OCI-LY7 (cell line): ENCODE data around the gene CDKN2A. TPM values are rescaled to one million over a fixed set of nuclear protein-coding genes. Genes with fewer than 3 reads are reported as not detected.

Source experiments
- BruUV-seq: library from RNA; stranded (reverse); fragments of 400-500 nt; replicated peaks from 2 replicates; lab custom pipeline; 2021; lab: Mats Ljungman, UMichigan
- CTCF ChIA-PET: fragments of 300-600 bp; sonication (Branson Sonifier 250); formaldehyde crosslinking; loops from one replicate; lab custom pipeline; 2022; ENCODE audit warnings: antibody characterized with exemption; ENCODE audit not compliant: unreplicated experiment; lab: Charles Lee
- POLR2A ChIA-PET: fragments of 300-600 bp; sonication (Branson Sonifier 250); formaldehyde crosslinking; loops from one replicate; lab custom pipeline; 2022; ENCODE audit warnings: antibody characterized with exemption; lab: Charles Lee
- DNase-seq: peaks from one replicate; pipeline ENCODE4 v3.0.0-alpha.2; 2015; ENCODE audit warnings: low spot score
- H2AFZ ChIP-seq: fragments of 200-600 bp; sonication (generic), shearing (Covaris generic); 2 replicates; pipeline ENCODE4 v1.6.1; 2014; ENCODE audit warnings: mild to moderate bottlenecking, antibody characterized with exemption, low read length, moderate library complexity
- H3K27ac ChIP-seq: fragments of 200-600 bp; sonication (generic); 2 replicates; pipeline ENCODE4 v1.5.1; 2014; ENCODE audit warnings: mixed run types, low read depth, mild to moderate bottlenecking, moderate library complexity, low read length, inconsistent platforms; ENCODE audit not compliant: poor library complexity, severe bottlenecking
- H3K36me3 ChIP-seq: fragments of 200-600 bp; sonication (generic); 2 replicates; pipeline ENCODE4 v1.6.1; 2014; ENCODE audit warnings: mild to moderate bottlenecking, antibody characterized with exemption, low read length, moderate library complexity, mixed read lengths; ENCODE audit not compliant: insufficient read depth
- H3K4me1 ChIP-seq: fragments of 200-600 bp; sonication (generic); 2 replicates; pipeline ENCODE4 v1.5.1; 2014; ENCODE audit warnings: mild to moderate bottlenecking, low read length; ENCODE audit not compliant: insufficient read depth, poor library complexity, severe bottlenecking
- H3K4me2 ChIP-seq: fragments of 200-600 bp; sonication (generic); 2 replicates; pipeline ENCODE4 v1.6.1; 2014; ENCODE audit warnings: mild to moderate bottlenecking, low read length
- H3K4me3 ChIP-seq: fragments of 200-600 bp; sonication (generic); 2 replicates; pipeline ENCODE4 v1.5.1; 2014; ENCODE audit warnings: mild to moderate bottlenecking, low read depth, low read length; ENCODE audit not compliant: poor library complexity, severe bottlenecking
- H3K79me2 ChIP-seq: fragments of 200-600 bp; sonication (generic); 2 replicates; pipeline ENCODE4 v1.6.1; 2016; ENCODE audit warnings: low read depth, mild to moderate bottlenecking, low read length, moderate library complexity, mixed read lengths; ENCODE audit not compliant: insufficient read depth
- H3K9me2 ChIP-seq: fragments of 200-600 bp; sonication (generic); 2 replicates; pipeline ENCODE4 v1.6.1; 2016; ENCODE audit warnings: mild to moderate bottlenecking, low read length, mixed read lengths; ENCODE audit not compliant: insufficient read depth
- H3K9me3 ChIP-seq: fragments of 200-600 bp; sonication (generic); 2 replicates; pipeline ENCODE4 v1.6.1; 2014; ENCODE audit warnings: mild to moderate bottlenecking, mixed run types, low read length, mixed read lengths
- H4K20me1 ChIP-seq: fragments of 200-600 bp; sonication (generic); 2 replicates; pipeline ENCODE4 v1.6.1; 2014; ENCODE audit warnings: mild to moderate bottlenecking, antibody characterized with exemption, low read length, moderate library complexity, mixed read lengths; ENCODE audit not compliant: insufficient read depth
- EZH2phosphoT487 ChIP-seq: fragments of 200-600 bp; sonication (generic); IDR thresholded peaks from 2 replicates; pipeline ENCODE4 v1.6.1; 2018; ENCODE audit warnings: low read depth, borderline replicate concordance, mild to moderate bottlenecking, mixed run types, antibody characterized with exemption, low read length, moderate library complexity, mixed read lengths
- intact Hi-C: fragments of 100-400 bp; cut with micrococcal nuclease; formaldehyde crosslinking; loops from one replicate; pipeline ENCODE4 v1.10.0; 2022; ENCODE audit not compliant: unreplicated experiment
- total RNA-seq, 2 experiments: library from RNA; depleted of rRNA in 1 of 2; stranded (reverse); fragments of >200 nt in 1 of 2; shearing (Covaris generic) in 1 of 2; gene quantifications; 2 replicates each; pipeline ENCODE4 v1.2.3, GENCODE V29; 2014 to 2022
- TF ChIP-seq, protein P1 (sequence below): fragments of 200-600 bp; sonication (generic); conservative IDR thresholded peaks from 2 replicates; pipeline ENCODE4 v1.5.1; 2014; ENCODE audit warnings: mild to moderate bottlenecking, antibody characterized with exemption, low read length, moderate library complexity, mixed read lengths

Gene CDKN2A
- total RNA-seq, 2 experiments from 2014 or later = 145 to 216 TPM

DNA sequence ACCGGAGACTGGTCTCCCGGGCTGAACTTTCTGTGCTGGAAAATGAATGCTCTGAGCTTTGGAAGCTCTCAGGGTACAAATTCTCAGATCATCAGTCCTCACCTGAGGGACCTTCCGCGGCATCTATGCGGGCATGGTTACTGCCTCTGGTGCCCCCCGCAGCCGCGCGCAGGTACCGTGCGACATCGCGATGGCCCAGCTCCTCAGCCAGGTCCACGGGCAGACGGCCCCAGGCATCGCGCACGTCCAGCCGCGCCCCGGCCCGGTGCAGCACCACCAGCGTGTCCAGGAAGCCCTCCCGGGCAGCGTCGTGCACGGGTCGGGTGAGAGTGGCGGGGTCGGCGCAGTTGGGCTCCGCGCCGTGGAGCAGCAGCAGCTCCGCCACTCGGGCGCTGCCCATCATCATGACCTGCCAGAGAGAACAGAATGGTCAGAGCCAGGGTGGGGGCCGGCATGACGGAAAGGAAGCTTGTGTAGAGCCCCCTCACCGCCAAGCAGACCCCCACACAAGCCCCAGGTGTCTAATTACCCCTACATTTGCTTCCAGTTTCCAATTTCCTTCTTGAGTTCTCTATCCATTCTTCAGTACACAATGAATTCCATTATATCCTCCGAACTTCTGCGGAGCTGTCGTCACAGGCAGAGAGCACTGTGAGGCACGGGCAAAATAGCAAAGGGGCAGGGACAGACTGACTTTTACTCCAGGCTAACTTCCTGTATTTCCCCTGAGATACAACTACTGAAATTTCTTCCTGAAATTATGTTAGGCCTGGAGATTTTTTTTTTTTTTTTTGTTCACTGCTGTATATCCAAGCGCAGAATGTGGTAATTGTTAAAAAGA is 23.2 kb downstream of the CDKN2A start:
- ChIA-PET CTCF (no interaction called here), POLR2A (interaction anchor here (0.6 to 1.6 kb wide), 6 partner anchors 14 to 134 kb away, joined by 3 to 7 read pairs (median 4); partner anchors contain the start of genes CDKN2A and CDKN2B-AS1)
- Histone ChIP-seq H3K9me3 (no peaks in the 10 kb centered on the region; the same call in 1 of the 2 replicates), H3K4me3 (no peak overlapping the region), H3K36me3 (peaks cover 84% of the 10 kb centered on the region), H3K27ac (no peak overlapping the region), H2AFZ (no peak overlapping the region), H3K79me2 (peaks cover 40% of the 10 kb centered on the region), H4K20me1 (no peaks in the 10 kb centered on the region; the same call in 1 of the 2 replicates), H3K4me1 (peaks cover 13% of the 10 kb centered on the region), H3K4me2 (no peak overlapping the region), H3K9me2 (no peaks in the 10 kb centered on the region)
- intact Hi-C loops = no loop called here
- no TSS peak for BruUV-seq
- DNase-seq = no peak
- TF ChIP-seq, protein P1, sequence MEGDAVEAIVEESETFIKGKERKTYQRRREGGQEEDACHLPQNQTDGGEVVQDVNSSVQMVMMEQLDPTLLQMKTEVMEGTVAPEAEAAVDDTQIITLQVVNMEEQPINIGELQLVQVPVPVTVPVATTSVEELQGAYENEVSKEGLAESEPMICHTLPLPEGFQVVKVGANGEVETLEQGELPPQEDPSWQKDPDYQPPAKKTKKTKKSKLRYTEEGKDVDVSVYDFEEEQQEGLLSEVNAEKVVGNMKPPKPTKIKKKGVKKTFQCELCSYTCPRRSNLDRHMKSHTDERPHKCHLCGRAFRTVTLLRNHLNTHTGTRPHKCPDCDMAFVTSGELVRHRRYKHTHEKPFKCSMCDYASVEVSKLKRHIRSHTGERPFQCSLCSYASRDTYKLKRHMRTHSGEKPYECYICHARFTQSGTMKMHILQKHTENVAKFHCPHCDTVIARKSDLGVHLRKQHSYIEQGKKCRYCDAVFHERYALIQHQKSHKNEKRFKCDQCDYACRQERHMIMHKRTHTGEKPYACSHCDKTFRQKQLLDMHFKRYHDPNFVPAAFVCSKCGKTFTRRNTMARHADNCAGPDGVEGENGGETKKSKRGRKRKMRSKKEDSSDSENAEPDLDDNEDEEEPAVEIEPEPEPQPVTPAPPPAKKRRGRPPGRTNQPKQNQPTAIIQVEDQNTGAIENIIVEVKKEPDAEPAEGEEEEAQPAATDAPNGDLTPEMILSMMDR = no peak
- TF ChIP-seq EZH2phosphoT487 = no peak

DNA sequence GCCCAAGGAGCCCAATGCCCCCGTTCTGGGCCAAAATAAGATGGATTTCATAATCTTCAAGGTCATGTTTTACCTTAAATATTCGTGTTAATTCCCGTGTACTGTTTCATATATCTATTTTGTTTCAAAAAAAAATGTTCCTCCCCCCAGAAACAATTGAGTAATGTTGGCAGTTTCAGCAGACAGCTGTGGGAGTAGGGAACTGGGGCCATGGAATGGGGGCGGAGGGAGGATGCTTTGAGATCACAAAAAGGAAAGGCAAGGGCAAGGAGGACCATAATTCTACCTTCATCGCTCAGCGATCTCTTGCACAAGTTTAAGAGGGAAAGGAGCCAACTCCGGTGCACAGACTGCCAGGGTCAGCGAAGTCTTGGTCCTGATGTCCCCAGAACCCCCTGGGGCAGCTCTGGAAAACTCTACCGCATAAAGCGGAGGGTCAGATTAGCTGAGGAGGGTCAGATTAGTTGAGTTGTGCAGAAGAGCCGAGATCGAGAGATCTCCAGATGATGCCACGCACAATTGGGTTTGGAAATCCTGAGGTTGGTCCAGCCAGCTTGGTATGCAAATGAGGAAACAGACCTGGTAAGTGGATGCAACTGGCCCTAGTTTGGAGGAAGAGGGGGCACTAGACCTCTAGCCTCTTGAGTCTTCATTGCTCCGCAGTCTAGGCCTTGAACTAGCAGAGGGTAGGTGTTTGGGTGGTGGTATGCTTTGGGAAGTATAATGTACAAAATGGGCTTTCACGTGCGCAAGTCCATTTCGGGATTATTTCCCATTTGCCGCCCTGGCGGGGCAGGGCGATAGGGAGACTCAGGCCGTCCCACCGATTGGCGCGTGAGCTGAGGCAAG is 24.0 kb downstream of the CDKN2A start:
- Histone ChIP-seq H3K4me1 (peaks cover 13% of the 10 kb centered on the region), H3K9me3 (no peaks in the 10 kb centered on the region), H4K20me1 (no peaks in the 10 kb centered on the region; the same call in 1 of the 2 replicates), H3K4me3 (no peak overlapping the region), H3K9me2 (no peaks in the 10 kb centered on the region), H3K4me2 (no peak overlapping the region), H3K79me2 (peaks cover 32% of the 10 kb centered on the region), H2AFZ (no peak overlapping the region), H3K36me3 (peaks cover 84% of the 10 kb centered on the region), H3K27ac (no peak overlapping the region)
- no peak for TF ChIP-seq EZH2phosphoT487
- TF ChIP-seq, protein P1 = no peak
- no peak for DNase-seq
- BruUV-seq = no TSS peak
- CTCF ChIA-PET = no interaction called here
- intact Hi-C loops = no loop called here
- POLR2A ChIA-PET = interaction anchor here (0.6 to 1.6 kb wide), 2 partner anchors 37 to 77 kb away, joined by 3 read pairs; no protein-coding TSS in a partner anchor
